Astrocyte (in vitro differentiated cells and primary cell): Measurements from ENCODE around the gene RNASEH2C. TPM values are rescaled to one million over a fixed set of nuclear protein-coding genes. Genes with fewer than 3 reads are reported as not detected.

ENCODE experiments used
- DNase-seq: peaks from one replicate; pipeline ENCODE4 v3.0.0-alpha.2; 2010; ENCODE audit warnings: low read depth
- FAIRE-seq: peaks from 2 replicates; lab custom pipeline; 2011; peaks lifted over from hg19 to GRCh38; lab: Jason Lieb, UNC
- H2AFZ ChIP-seq: 2 replicates; pipeline ENCODE4 v1.6.0; 2012; ENCODE audit warnings: low read depth, low read length, inconsistent platforms
- H3K27ac ChIP-seq: 2 replicates; pipeline ENCODE4 v1.5.1; 2011; ENCODE audit warnings: low read depth, low read length, inconsistent platforms
- H3K27me3 ChIP-seq: 2 replicates; pipeline ENCODE4 v1.6.0; 2011; ENCODE audit warnings: low read length, inconsistent platforms; ENCODE audit not compliant: insufficient read depth
- H3K36me3 ChIP-seq: 2 replicates; pipeline ENCODE4 v1.5.1; 2011; ENCODE audit warnings: low read length, inconsistent platforms; ENCODE audit not compliant: insufficient read depth
- H3K4me1 ChIP-seq: 2 replicates; pipeline ENCODE4 v1.5.1; 2011; ENCODE audit warnings: low read length, inconsistent platforms; ENCODE audit not compliant: insufficient read depth
- H3K4me2 ChIP-seq: 2 replicates; pipeline ENCODE4 v1.6.0; 2012; ENCODE audit warnings: low read length, inconsistent platforms
- H3K4me3 ChIP-seq: 2 replicates; pipeline ENCODE4 v1.5.1; 2011; ENCODE audit warnings: low read depth, mild to moderate bottlenecking, low read length, inconsistent platforms; ENCODE audit not compliant: insufficient read depth
- H3K79me2 ChIP-seq: 2 replicates; pipeline ENCODE4 v1.6.0; 2012; ENCODE audit warnings: mild to moderate bottlenecking, low read length, inconsistent platforms; ENCODE audit not compliant: insufficient read depth
- H3K9ac ChIP-seq: 2 replicates; pipeline ENCODE4 v1.6.0; 2012; ENCODE audit warnings: mild to moderate bottlenecking, low read length, inconsistent platforms
- H3K9me3 ChIP-seq: 2 replicates; pipeline ENCODE4 v1.5.1; 2012; ENCODE audit warnings: low read depth, mild to moderate bottlenecking, low read length, inconsistent platforms; ENCODE audit not compliant: insufficient read depth
- H4K20me1 ChIP-seq: 2 replicates; pipeline ENCODE4 v1.6.0; 2012; ENCODE audit warnings: low read length, inconsistent platforms; ENCODE audit not compliant: insufficient read depth
- H3K27ac Mint-ChIP-seq: one replicate; pipeline ENCODE4 v1.8.0; 2021; ENCODE audit warnings: mild to moderate bottlenecking, mixed read lengths; ENCODE audit not compliant: unreplicated experiment
- H3K27me3 Mint-ChIP-seq: one replicate; pipeline ENCODE4 v1.8.0; 2021; ENCODE audit warnings: low read depth, mixed read lengths; ENCODE audit not compliant: unreplicated experiment
- H3K36me3 Mint-ChIP-seq: one replicate; pipeline ENCODE4 v1.8.0; 2021; ENCODE audit warnings: low read depth, mixed read lengths; ENCODE audit not compliant: unreplicated experiment
- H3K4me1 Mint-ChIP-seq: one replicate; pipeline ENCODE4 v1.8.0; 2021; ENCODE audit warnings: low read depth, mixed read lengths; ENCODE audit not compliant: unreplicated experiment
- H3K4me3 Mint-ChIP-seq: one replicate; pipeline ENCODE4 v1.8.0; 2021; ENCODE audit warnings: mild to moderate bottlenecking, moderate library complexity, mixed read lengths; ENCODE audit not compliant: unreplicated experiment
- H3K9me3 Mint-ChIP-seq: one replicate; pipeline ENCODE4 v1.8.0; 2021; ENCODE audit warnings: mild to moderate bottlenecking, mixed read lengths; ENCODE audit not compliant: unreplicated experiment
- CTCF ChIP-seq: IDR thresholded peaks from 2 replicates; pipeline ENCODE4 v1.5.1; 2011; ENCODE audit warnings: low read depth, mild to moderate bottlenecking, inconsistent platforms, low read length, moderate library complexity; ENCODE audit not compliant: insufficient read depth
- EZH2 ChIP-seq: IDR thresholded peaks from 2 replicates; pipeline ENCODE4 v1.6.1; 2012; ENCODE audit warnings: mild to moderate bottlenecking, low read length, inconsistent platforms; ENCODE audit not compliant: insufficient read depth
- total RNA-seq: library from RNA; stranded (reverse); gene quantifications from 2 replicates; pipeline ENCODE4 v1.2.1, GENCODE V29; 2021

RNASEH2C gene
- total RNA-seq, 1 donor from 2014 or later = 25.0 TPM

GRCh38 chr11:65745049-65745448 is 24.5 kb upstream of the RNASEH2C start:
- Mint-ChIP-seq H3K4me3 (no peak overlapping the region), H3K27me3 (peaks cover 50% of the 10 kb centered on the region), H3K4me1 (no peaks in the 10 kb centered on the region), H3K36me3 (no peaks in the 10 kb centered on the region), H3K27ac (no peak overlapping the region), H3K9me3 (peaks cover 12% of the 10 kb centered on the region)
- H3K4me3 ChIP-seq = no peak overlapping the region
- no peaks in the 10 kb centered on the region for H3K79me2 ChIP-seq
- H3K36me3 ChIP-seq = no peaks in the 10 kb centered on the region
- no peak overlapping the region for H3K27ac ChIP-seq
- no peaks in the 10 kb centered on the region for H4K20me1 ChIP-seq
- no peak overlapping the region for H3K4me2 ChIP-seq
- no peak for FAIRE-seq
- H3K27me3 ChIP-seq = peaks cover 26% of the 10 kb centered on the region
- peaks cover 6% of the 10 kb centered on the region for H3K9me3 ChIP-seq
- H2AFZ ChIP-seq = no peak overlapping the region
- DNase-seq = no peak
- no peak for TF ChIP-seq EZH2
- no peak for TF ChIP-seq CTCF
- no peaks in the 10 kb centered on the region for H3K4me1 ChIP-seq
- no peak overlapping the region for H3K9ac ChIP-seq

- Mint-ChIP-seq H3K9me3 (peaks cover 12% of the 10 kb centered on the region), H3K4me3 (no peak overlapping the region), H3K36me3 (peaks cover 2% of the 10 kb centered on the region), H3K27ac (no peak overlapping the region), H3K4me1 (no peaks in the 10 kb centered on the region), H3K27me3 (peaks cover 50% of the 10 kb centered on the region)
- H3K9me3 ChIP-seq = peaks cover 6% of the 10 kb centered on the region
- no peak overlapping the region for H3K9ac ChIP-seq
- H4K20me1 ChIP-seq = no peaks in the 10 kb centered on the region
- no peaks in the 10 kb centered on the region for H3K4me1 ChIP-seq
- no peaks in the 10 kb centered on the region for H3K36me3 ChIP-seq
- H3K27me3 ChIP-seq = peaks cover 23% of the 10 kb centered on the region
- no peak overlapping the region for H2AFZ ChIP-seq
- no peak overlapping the region for H3K4me3 ChIP-seq
- H3K4me2 ChIP-seq = no peak overlapping the region
- H3K79me2 ChIP-seq = no peaks in the 10 kb centered on the region
- no peak for TF ChIP-seq CTCF
- no peak for TF ChIP-seq EZH2
- no peak overlapping the region for H3K27ac ChIP-seq
- no peak for FAIRE-seq
- DNase-seq = no peak
Measured at GRCh38 chr11:65744699-65745042, 24.1 kb upstream of the RNASEH2C start.

- no peaks in the 10 kb centered on the region for H3K36me3 ChIP-seq
- TF ChIP-seq EZH2 (no peak), CTCF (no peak)
- H3K4me3 ChIP-seq = no peak overlapping the region
- no peak overlapping the region for H2AFZ ChIP-seq
- H3K27me3 ChIP-seq = peaks cover 19% of the 10 kb centered on the region
- H3K4me3 Mint-ChIP-seq = no peak overlapping the region
- H3K27ac ChIP-seq = no peak overlapping the region
- no peaks in the 10 kb centered on the region for H3K4me1 ChIP-seq
- H3K27ac Mint-ChIP-seq = no peak overlapping the region
- no peak for FAIRE-seq
- peaks cover 2% of the 10 kb centered on the region for H3K36me3 Mint-ChIP-seq
- no peak for DNase-seq
- no peaks in the 10 kb centered on the region for H3K79me2 ChIP-seq
- peaks cover 9% of the 10 kb centered on the region for H3K9me3 Mint-ChIP-seq
- no peaks in the 10 kb centered on the region for H4K20me1 ChIP-seq
- peaks cover 6% of the 10 kb centered on the region for H3K9me3 ChIP-seq
- H3K4me1 Mint-ChIP-seq = no peaks in the 10 kb centered on the region
- peaks cover 45% of the 10 kb centered on the region for H3K27me3 Mint-ChIP-seq
- H3K4me2 ChIP-seq = no peak overlapping the region
- no peak overlapping the region for H3K9ac ChIP-seq
Measured at GRCh38 chr11:65744026-65744698, 23.6 kb upstream of the RNASEH2C start.
